HEK293T (cell line): Measurements from ENCODE around the gene DTNBP1.

Source experiments
- ARNT ChIP-seq: fragments of 450-650 bp; IDR thresholded peaks from 2 replicates; pipeline ENCODE4 v1.6.1; 2017; ENCODE audit warnings: mild to moderate bottlenecking
- BHLHE40 ChIP-seq: fragments of 450-650 bp; IDR thresholded peaks from 2 replicates; pipeline ENCODE4 v1.6.1; 2016; ENCODE audit warnings: mild to moderate bottlenecking, moderate library complexity, borderline replicate concordance
- CTBP1 ChIP-seq: fragments of 450-650 bp; IDR thresholded peaks from 2 replicates; pipeline ENCODE4 v1.6.1; 2016; ENCODE audit warnings: borderline replicate concordance
- ELF4 ChIP-seq: fragments of 450-650 bp; IDR thresholded peaks from 2 replicates; pipeline ENCODE4 v1.6.1; 2017; ENCODE audit warnings: antibody characterized with exemption
- FOXM1 ChIP-seq: fragments of 450-650 bp; IDR thresholded peaks from 2 replicates; pipeline ENCODE4 v1.6.1; 2017; ENCODE audit warnings: mild to moderate bottlenecking, borderline replicate concordance
- L3MBTL2 ChIP-seq: fragments of 450-650 bp; conservative IDR thresholded peaks from 2 replicates; pipeline ENCODE4 v1.6.1; 2016; ENCODE audit warnings: mild to moderate bottlenecking
- LEF1 ChIP-seq: fragments of 450-650 bp; IDR thresholded peaks from 2 replicates; pipeline ENCODE4 v1.6.1; 2017; ENCODE audit warnings: mild to moderate bottlenecking, borderline replicate concordance
- NFRKB ChIP-seq: fragments of 450-650 bp; IDR thresholded peaks from 2 replicates; pipeline ENCODE4 v1.6.1; 2016; ENCODE audit warnings: mild to moderate bottlenecking, moderate library complexity
- SP1 ChIP-seq: fragments of 450-650 bp; IDR thresholded peaks from 2 replicates; pipeline ENCODE4 v1.6.1; 2017
- SUZ12 ChIP-seq: fragments of 450-650 bp; IDR thresholded peaks from 2 replicates; pipeline ENCODE4 v1.6.1; 2016; ENCODE audit warnings: mild to moderate bottlenecking
- TARDBP ChIP-seq: fragments of 450-650 bp; IDR thresholded peaks from 2 replicates; pipeline ENCODE4 v1.6.1; 2016
- ZNF384 ChIP-seq: fragments of 450-650 bp; IDR thresholded peaks from 2 replicates; pipeline ENCODE4 v1.6.1; 2016
- TF ChIP-seq, protein P1 (sequence below): fragments of 450-650 bp; IDR thresholded peaks from 2 replicates; pipeline ENCODE4 v1.6.1; 2016

DNA sequence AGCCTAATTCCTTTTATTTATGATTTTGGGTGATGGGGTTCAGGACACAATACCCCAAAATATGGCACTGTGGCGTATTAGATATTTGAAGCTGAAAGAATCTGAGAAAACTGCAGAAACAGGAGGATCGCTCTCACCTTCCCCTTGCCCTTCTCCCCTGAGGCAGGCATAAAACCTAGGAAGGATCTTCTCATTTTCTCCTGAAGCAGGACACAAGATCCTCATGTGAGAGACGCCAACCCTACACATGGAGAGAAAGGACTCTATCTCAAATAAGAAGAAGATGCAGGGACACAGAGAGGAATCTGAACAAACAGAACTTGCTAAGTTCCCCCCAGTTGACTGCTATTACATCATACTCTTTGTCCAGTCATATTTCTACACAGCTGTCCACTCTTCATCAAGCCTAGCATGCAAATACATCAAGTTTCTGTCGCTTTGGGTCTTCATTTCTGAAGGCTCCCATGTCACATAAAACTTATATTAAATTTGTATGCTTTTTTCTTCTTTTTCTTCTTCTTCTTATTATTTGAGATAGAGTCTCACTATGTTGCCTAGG is 109.0 kb downstream of the DTNBP1 start:
- TF ChIP-seq BHLHE40 (no peak), SP1 (no peak), FOXM1 (no peak), ZNF384 (no peak), CTBP1 (no peak), ELF4 (no peak), SUZ12 (no peak), ARNT (no peak), TARDBP (no peak), L3MBTL2 (no peak), LEF1 (no peak), NFRKB (no peak)
- TF ChIP-seq, protein P1, sequence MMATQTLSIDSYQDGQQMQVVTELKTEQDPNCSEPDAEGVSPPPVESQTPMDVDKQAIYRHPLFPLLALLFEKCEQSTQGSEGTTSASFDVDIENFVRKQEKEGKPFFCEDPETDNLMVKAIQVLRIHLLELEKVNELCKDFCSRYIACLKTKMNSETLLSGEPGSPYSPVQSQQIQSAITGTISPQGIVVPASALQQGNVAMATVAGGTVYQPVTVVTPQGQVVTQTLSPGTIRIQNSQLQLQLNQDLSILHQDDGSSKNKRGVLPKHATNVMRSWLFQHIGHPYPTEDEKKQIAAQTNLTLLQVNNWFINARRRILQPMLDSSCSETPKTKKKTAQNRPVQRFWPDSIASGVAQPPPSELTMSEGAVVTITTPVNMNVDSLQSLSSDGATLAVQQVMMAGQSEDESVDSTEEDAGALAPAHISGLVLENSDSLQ, result no peak
